BE2C (cell line): ENCODE measurements around the gene FIZ1.
"Not testable (repeated sequence)": the region's sequence is repeated elsewhere in the genome, so short reads cannot be mapped to it uniquely, and the experiment has no call there.

ENCODE experiments used
- DNase-seq: peaks from one replicate; pipeline ENCODE4 v3.0.0-alpha.2; 2020
- H3K27me3 ChIP-seq: fragments of 250-450 bp; sonication (Bioruptor Pico); 2 replicates; pipeline ENCODE4 v1.5.1; 2020; ENCODE audit warnings: mild to moderate bottlenecking
- H3K36me3 ChIP-seq: fragments of 250-450 bp; sonication (Bioruptor Pico); 2 replicates; pipeline ENCODE4 v1.5.1; 2020; ENCODE audit warnings: mild to moderate bottlenecking
- H3K4me1 ChIP-seq: fragments of 250-450 bp; sonication (Bioruptor Pico); 2 replicates; pipeline ENCODE4 v1.5.1; 2020
- H3K4me3 ChIP-seq: 2 replicates; pipeline ENCODE4 v1.5.1; 2011; ENCODE audit warnings: low read depth, low read length
- H3K9me3 ChIP-seq: fragments of 250-450 bp; sonication (Bioruptor Pico); 2 replicates; pipeline ENCODE4 v1.5.1; 2020
- CTCF ChIP-seq: IDR thresholded peaks from 2 replicates; pipeline ENCODE4 v1.5.1; 2012; ENCODE audit warnings: mild to moderate bottlenecking, low read depth, low read length

The FIZ1 gene

GRCh38 chr19:55578031-55578760 lies 21.1 kb downstream of the FIZ1 start:
- Histone ChIP-seq H3K4me1 (peaks cover 2% of the 10 kb centered on the region; the same call in 1 of the 2 replicates), H3K4me3 (no peak overlapping the region), H3K36me3 (peaks cover 12% of the 10 kb centered on the region), H3K9me3 (no peaks in the 10 kb centered on the region), H3K27me3 (no peaks in the 10 kb centered on the region)
- DNase-seq: no peak
- no peak for TF ChIP-seq CTCF

GRCh38 chr19:55576746-55577145 lies 22.6 kb downstream of the FIZ1 start:
- Histone ChIP-seq H3K27me3 (no peaks in the 10 kb centered on the region), H3K4me1 (no peaks in the 10 kb centered on the region; the same call in 1 of the 2 replicates), H3K9me3 (no peaks in the 10 kb centered on the region), H3K36me3 (peaks cover 12% of the 10 kb centered on the region), H3K4me3 (no peak overlapping the region)
- no peak for TF ChIP-seq CTCF
- DNase-seq: no peak

- H3K27me3 ChIP-seq, DNase-seq, H3K9me3 ChIP-seq, H3K4me1 ChIP-seq, H3K4me3 ChIP-seq: not testable (repeated sequence)
- peaks cover 12% of the 10 kb centered on the region for H3K36me3 ChIP-seq
Observed at GRCh38 chr19:55573929-55574328, 25.4 kb downstream of the FIZ1 start.

GRCh38 chr19:55569477-55569876 lies 29.8 kb downstream of the FIZ1 start:
- DNase-seq, H3K9me3 ChIP-seq, H3K27me3 ChIP-seq, H3K36me3 ChIP-seq, H3K4me1 ChIP-seq, H3K4me3 ChIP-seq: not testable (repeated sequence)

- Histone ChIP-seq H3K4me3 (no peak overlapping the region), H3K36me3 (no peaks in the 10 kb centered on the region), H3K9me3 (no peaks in the 10 kb centered on the region), H3K27me3 (no peaks in the 10 kb centered on the region), H3K4me1 (no peaks in the 10 kb centered on the region)
- no peak for TF ChIP-seq CTCF
- DNase-seq: no peak
Observed at GRCh38 chr19:55567708-55568328, 31.5 kb downstream of the FIZ1 start.

- no peaks in the 10 kb centered on the region for H3K36me3 ChIP-seq
- no peak for TF ChIP-seq CTCF
- no peaks in the 10 kb centered on the region for H3K4me1 ChIP-seq
- no peaks in the 10 kb centered on the region for H3K9me3 ChIP-seq
- no peak overlapping the region for H3K4me3 ChIP-seq
- no peaks in the 10 kb centered on the region for H3K27me3 ChIP-seq
- DNase-seq: no peak
Observed at GRCh38 chr19:55566823-55567222, 32.5 kb downstream of the FIZ1 start.

- no peaks in the 10 kb centered on the region for H3K36me3 ChIP-seq
- no peaks in the 10 kb centered on the region for H3K27me3 ChIP-seq
- no peaks in the 10 kb centered on the region for H3K4me1 ChIP-seq
- DNase-seq: no peak
- TF ChIP-seq CTCF: no peak
- H3K9me3 ChIP-seq: no peaks in the 10 kb centered on the region
- H3K4me3 ChIP-seq: no peak overlapping the region
Observed at GRCh38 chr19:55563261-55563690, 36.0 kb downstream of the FIZ1 start.
